Suprapubic skin (tissue), 2 donors: ENCODE results near the gene EPRS1.

ENCODE experiments used
- EP300 ChIP-seq: sonication (generic); formaldehyde crosslinking; IDR thresholded peaks from one replicate; pipeline ENCODE4 v1.6.1; 2017; ENCODE audit warnings: antibody characterized with exemption
- POLR2A ChIP-seq, 2 donors: fragments of 450-650 bp; IDR thresholded peaks; one replicate each; pipeline ENCODE4 v1.6.1; 2017; ENCODE audit warnings: antibody characterized with exemption in 2 of 2, mild to moderate bottlenecking in 2 of 2, moderate library complexity in 2 of 2

DNA sequence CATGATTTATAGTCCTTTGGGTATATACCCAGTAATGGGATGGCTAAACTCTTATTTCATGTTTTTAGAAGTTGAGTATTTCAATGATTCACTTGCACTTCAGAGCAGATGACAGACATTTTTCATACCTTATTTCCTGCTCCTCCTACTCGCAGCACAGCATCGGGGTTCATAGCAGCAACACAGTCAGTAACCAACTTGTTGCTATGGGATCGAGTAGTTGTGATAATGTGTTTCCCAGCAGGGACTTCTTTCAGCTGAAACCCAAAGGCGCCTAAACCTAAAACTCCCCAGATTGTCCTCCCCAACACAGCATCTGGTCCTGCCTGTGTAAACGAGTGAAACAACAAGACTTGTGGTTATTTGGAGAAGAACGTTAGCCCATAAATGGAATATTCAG is 16.3 kb upstream of the EPRS1 start:
- no peak for TF ChIP-seq POLR2A (IDR thresholded peaks at IDR 0.05)
- no peak for TF ChIP-seq EP300
